ENCODE results near the gene SULT1C3. TPM values are rescaled to one million over a fixed set of nuclear protein-coding genes. Genes with fewer than 3 reads are reported as not detected.

The SULT1C3 gene
- polyA plus RNA-seq, 2 of the 4 experiments (the other 2 are of a cell fraction), result not detected

GRCh38 chr2:108309903-108310302 is 70.1 kb downstream of the SULT1C3 start:
- no peak for ATAC-seq
- POLR2A ChIA-PET, result no interaction called here
- H3K4me2 ChIP-seq, result no peak overlapping the region
- TF ChIP-seq KDM5A (IDR thresholded peaks at IDR 0.05), result no peak
- no peak overlapping the region for H3K4me3 ChIP-seq
- no peak for FAIRE-seq
- H3K9me3 ChIP-seq, result no peaks in the 10 kb centered on the region
- CTCF ChIA-PET, result interaction anchor here (1.2 kb wide), 1 partner anchor 14 kb away, joined by 4 read pairs; no protein-coding TSS in a partner anchor
- peaks cover 2% of the 10 kb centered on the region for H3K4me1 ChIP-seq
- no peak overlapping the region for H3K27ac ChIP-seq
- no peak for DNase-seq (ENCODE audit: low read depth in 1 of 2, low spot score in 1 of 2)

Other genes with a start within 250 kb of the SULT1C3 start
- 0.26 and 0.36 TPM in 2 replicates for gene SULT1C2, start 48.9 kb downstream of the SULT1C3 start, polyA plus RNA-seq (2011; rRNA removed)
- gene SULT1C2, start 48.9 kb downstream of the SULT1C3 start, polyA plus RNA-seq (2017; fragmentation: RNase III; extraction: RNeasy Plus Mini Kit Qiagen cat#74134 plus additional on column Dnase treatment), result 0.20 to 0.61 TPM (median 0.56 TPM) in 3 replicates
- 0.05 TPM in 2 replicates for gene SULT1C4, start 138.0 kb downstream of the SULT1C3 start, polyA plus RNA-seq (2011; rRNA removed)
- not detected in 3 replicates for gene SULT1C4, start 138.0 kb downstream of the SULT1C3 start, polyA plus RNA-seq (2017; fragmentation: RNase III; extraction: RNeasy Plus Mini Kit Qiagen cat#74134 plus additional on column Dnase treatment)
- gene GCC2, start 209.2 kb downstream of the SULT1C3 start, polyA plus RNA-seq (2011; rRNA removed), result 19.0 and 30.1 TPM in 2 replicates
- 13.6 to 15.4 TPM (median 13.6 TPM) in 3 replicates for gene GCC2, start 209.2 kb downstream of the SULT1C3 start, polyA plus RNA-seq (2017; fragmentation: RNase III; extraction: RNeasy Plus Mini Kit Qiagen cat#74134 plus additional on column Dnase treatment)

Measured in A549 (cell line).